ENCODE data around the gene BEST3. TPM values are rescaled to one million over a fixed set of nuclear protein-coding genes. Genes with fewer than 3 reads are reported as not detected.
"Not testable (repeated sequence)": the region's sequence is repeated elsewhere in the genome, so short reads cannot be mapped to it uniquely, and the experiment has no call there.

Gene BEST3
- total and polyA plus RNA-seq, 4 donors, result 0.83 to 2.6 (median 1.9) TPM

GRCh38 chr12:69613351-69613750, 85.8 kb downstream of the BEST3 start:
- Histone ChIP-seq H3K4me1 (ENCODE audit: control insufficient read depth, insufficient read depth, low read length) (no peaks in the 10 kb centered on the region), H3K36me3 (ENCODE audit: control insufficient read depth, insufficient read depth, low read length) (no peaks in the 10 kb centered on the region), H3K27ac (ENCODE audit: low read depth, low read length) (no peak overlapping the region), H3K4me3 (ENCODE audit: low read depth, low read length) (no peak overlapping the region), H3K27me3 (ENCODE audit: control insufficient read depth, insufficient read depth, low read length) (no peaks in the 10 kb centered on the region), H3K9me3 (ENCODE audit: control insufficient read depth, insufficient read depth, low read length) (no peaks in the 10 kb centered on the region)
- DNase-seq (ENCODE audit: low read depth in 4 of 6, low spot score in 6 of 6), result no peak

DNA sequence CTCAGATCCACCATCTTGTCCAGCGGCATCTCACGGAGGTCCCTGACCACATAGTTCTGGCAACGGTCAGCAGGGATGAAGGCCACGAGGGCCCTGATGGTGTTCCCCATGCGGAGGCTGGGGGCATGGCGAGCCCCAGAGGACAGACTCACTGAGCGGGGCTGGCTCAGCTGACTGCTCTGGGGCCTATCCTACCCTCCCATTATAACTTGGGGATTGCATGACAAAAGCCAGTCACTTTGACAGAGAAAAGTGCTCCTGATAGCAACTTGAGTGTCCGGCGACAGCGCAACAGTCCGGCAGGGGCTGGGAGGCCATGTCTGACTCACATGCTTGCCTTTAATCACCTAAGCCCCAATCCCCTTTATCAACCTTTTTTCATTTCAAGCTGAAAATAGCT, 88.4 kb downstream of the BEST3 start, which contains the start of gene LRRC10:
TSS of gene LRRC10 (minus strand) at position 179 of the 400 bp plus-strand sequence. CDS start at position 110, 69 bp downstream.
- DNase-seq (ENCODE audit: low read depth in 4 of 6, low spot score in 6 of 6), result no peak
- H3K27me3 ChIP-seq (ENCODE audit: control insufficient read depth, insufficient read depth, low read length), result no peaks in the 10 kb centered on the region
- H3K4me3 ChIP-seq (ENCODE audit: low read depth, low read length), result no peak within 1 kb of the TSS
- no peak within 1 kb of the TSS for H3K27ac ChIP-seq (ENCODE audit: low read depth, low read length)
- no peaks in the 10 kb centered on the region for H3K36me3 ChIP-seq (ENCODE audit: control insufficient read depth, insufficient read depth, low read length)
- H3K4me1 ChIP-seq (ENCODE audit: control insufficient read depth, insufficient read depth, low read length), result no peaks in the 10 kb centered on the region
- H3K9me3 ChIP-seq (ENCODE audit: control insufficient read depth, insufficient read depth, low read length), result no peaks in the 10 kb centered on the region
- WGBS (ENCODE audit: insufficient coverage), result 95% methylated on average over 11 of the region's 11 CpGs

GRCh38 chr12:69610126-69610525, 89.0 kb downstream of the BEST3 start:
- H3K27ac ChIP-seq (ENCODE audit: low read depth, low read length), result no peak overlapping the region
- no peaks in the 10 kb centered on the region for H3K27me3 ChIP-seq (ENCODE audit: control insufficient read depth, insufficient read depth, low read length)
- no peaks in the 10 kb centered on the region for H3K36me3 ChIP-seq (ENCODE audit: control insufficient read depth, insufficient read depth, low read length)
- no peak overlapping the region for H3K4me3 ChIP-seq (ENCODE audit: low read depth, low read length)
- DNase-seq (ENCODE audit: low read depth in 4 of 6, low spot score in 6 of 6), result no peak
- 94% methylated on average over 14 of the region's 15 CpGs for WGBS (ENCODE audit: insufficient coverage)
- no peaks in the 10 kb centered on the region for H3K9me3 ChIP-seq (ENCODE audit: control insufficient read depth, insufficient read depth, low read length)
- no peaks in the 10 kb centered on the region for H3K4me1 ChIP-seq (ENCODE audit: control insufficient read depth, insufficient read depth, low read length)

- WGBS (ENCODE audit: insufficient coverage), result no CpG with 5 or more reads among the region's 2 CpGs
- no peaks in the 10 kb centered on the region for H3K27me3 ChIP-seq (ENCODE audit: control insufficient read depth, insufficient read depth, low read length)
- DNase-seq (ENCODE audit: low read depth in 4 of 6, low spot score in 6 of 6), result no peak
- no peak overlapping the region for H3K27ac ChIP-seq (ENCODE audit: low read depth, low read length)
- H3K4me1 ChIP-seq (ENCODE audit: control insufficient read depth, insufficient read depth, low read length), result no peaks in the 10 kb centered on the region
- H3K9me3 ChIP-seq (ENCODE audit: control insufficient read depth, insufficient read depth, low read length), result no peaks in the 10 kb centered on the region
- H3K4me3 ChIP-seq (ENCODE audit: low read depth, low read length), result no peak overlapping the region
- H3K36me3 ChIP-seq (ENCODE audit: control insufficient read depth, insufficient read depth, low read length), result no peaks in the 10 kb centered on the region
These were observed 91.0 kb downstream of the BEST3 start for GRCh38 chr12:69608114-69608513.

- H3K4me3 ChIP-seq (ENCODE audit: low read depth, low read length); H3K9me3 ChIP-seq (ENCODE audit: control insufficient read depth, insufficient read depth, low read length); H3K27ac ChIP-seq (ENCODE audit: low read depth, low read length); DNase-seq (ENCODE audit: low read depth in 4 of 6, low spot score in 6 of 6); H3K4me1 ChIP-seq (ENCODE audit: control insufficient read depth, insufficient read depth, low read length); H3K27me3 ChIP-seq (ENCODE audit: control insufficient read depth, insufficient read depth, low read length): not testable (repeated sequence)
- no CpG with 5 or more reads among the region's 3 CpGs for WGBS (ENCODE audit: insufficient coverage)
- peaks cover 19% of the 10 kb centered on the region for H3K36me3 ChIP-seq (ENCODE audit: control insufficient read depth, insufficient read depth, low read length)
These were observed 94.8 kb downstream of the BEST3 start for GRCh38 chr12:69604275-69604674.

Other genes with a start within 250 kb of the BEST3 start
- 10 to 100 TPM; 65.4 to 87.1 TPM for gene FRS2, start 228.9 kb downstream of the BEST3 start, total RNA-seq
- gene FRS2, start 228.9 kb downstream of the BEST3 start, polyA plus RNA-seq (ENCODE audit: insufficient read length in 2 of 2), result 10 to 100 TPM; 29.4 to 42.4 TPM
- gene CCT2, start 113.8 kb downstream of the BEST3 start, total RNA-seq, result 100 to 1,000 TPM; 207 to 220 TPM
- gene CCT2, start 113.8 kb downstream of the BEST3 start, polyA plus RNA-seq (ENCODE audit: insufficient read length in 2 of 2), result 100 to 1,000 TPM; 207 to 208 TPM
- gene LRRC10, start 88.4 kb downstream of the BEST3 start, total RNA-seq, result not detected
- gene LRRC10, start 88.4 kb downstream of the BEST3 start, polyA plus RNA-seq (ENCODE audit: insufficient read length in 2 of 2), result under 1 TPM in 1 of 2 donors, not detected in 1; 0.06 TPM
- 10 to 100 TPM; 28.7 to 39.5 TPM for gene RAB3IP, start 39.6 kb upstream of the BEST3 start, total RNA-seq
- 10 to 100 TPM; 26.0 to 28.4 TPM for gene RAB3IP, start 39.6 kb upstream of the BEST3 start, polyA plus RNA-seq (ENCODE audit: insufficient read length in 2 of 2)
- gene MYRFL, start 125.9 kb upstream of the BEST3 start, total RNA-seq, result 1 to 10 TPM in 1 of 2 donors, under 1 TPM in 1; 0.50 to 1.1 TPM
- under 1 TPM; 0.32 to 0.53 TPM for gene MYRFL, start 125.9 kb upstream of the BEST3 start, polyA plus RNA-seq (ENCODE audit: insufficient read length in 2 of 2)